NCI-H187 (cell line): ENCODE measurements around the gene POU6F1.
"Not testable (repeated sequence)": the region's sequence is repeated elsewhere in the genome, so short reads cannot be mapped to it uniquely, and the experiment has no call there.

ENCODE experiments used
- DNase-seq, 2 experiments: peaks; one replicate each; lab custom pipeline; 2025; lab: John Stamatoyannopoulos, UW

Gene POU6F1

DNA sequence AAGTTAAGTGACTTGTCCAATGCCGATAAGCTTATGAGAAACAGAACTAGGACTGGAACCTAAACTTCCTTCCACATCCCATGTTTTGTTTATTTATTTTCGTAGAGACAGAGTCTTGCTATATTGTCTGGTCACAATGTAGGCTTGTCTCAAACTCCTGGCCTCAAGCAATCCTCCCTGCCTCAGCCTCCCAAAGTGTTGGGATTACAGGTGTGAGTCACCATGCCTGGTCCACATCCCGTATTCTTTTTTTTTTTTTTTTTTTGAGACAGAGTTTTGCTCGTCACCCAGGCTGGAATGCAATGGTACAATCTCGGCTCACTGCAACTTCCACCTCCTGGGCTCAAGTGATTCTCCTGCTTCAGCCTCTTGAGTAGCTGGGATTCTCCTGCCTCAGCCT is 9.2 kb upstream of the POU6F1 start:
- not testable (repeated sequence) for DNase-seq

DNA sequence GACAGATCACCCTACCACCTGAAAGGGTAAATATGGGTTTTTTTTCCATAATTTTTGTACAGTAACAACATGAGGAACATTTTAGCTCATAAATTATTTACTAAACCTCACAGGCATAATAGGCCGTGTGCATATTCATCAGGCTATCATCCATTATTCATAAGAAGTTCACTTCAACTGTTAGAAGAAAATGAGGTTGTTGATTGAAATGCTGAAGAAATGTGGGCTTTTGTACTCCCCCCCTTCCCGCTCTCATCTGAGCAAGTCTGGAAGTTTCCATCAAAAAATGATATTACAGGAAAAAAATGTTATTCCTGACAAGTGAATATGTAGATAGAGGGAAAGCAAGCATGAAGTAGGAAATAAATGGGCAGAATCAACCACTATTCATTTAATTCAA is 7.9 kb upstream of the POU6F1 start:
- DNase-seq, result no peak

- DNase-seq, result no peak
These were observed 7.4 kb upstream of the POU6F1 start for GRCh38 chr12:51225234-51225633.

DNA sequence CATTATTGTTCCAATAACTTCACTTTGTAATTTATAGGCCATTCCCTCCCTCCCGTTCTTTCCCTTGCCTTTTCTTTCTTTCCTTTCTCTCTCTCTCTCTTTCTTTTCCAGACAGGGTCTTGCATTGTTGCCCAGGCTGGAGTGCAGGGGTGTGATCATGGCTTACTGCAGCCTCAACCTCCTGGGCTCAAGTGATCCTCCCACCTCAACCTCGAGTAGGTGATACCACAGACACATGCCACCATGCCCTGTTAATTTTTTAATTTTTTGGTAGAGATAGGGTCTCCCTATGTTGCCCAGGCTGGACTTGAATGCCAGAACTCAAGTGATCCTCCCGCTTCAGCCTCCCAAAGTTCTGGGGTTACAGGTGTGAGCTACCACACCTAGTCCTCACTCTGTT is 6.8 kb upstream of the POU6F1 start:
- DNase-seq, result no peak

- no peak for DNase-seq
These were observed 4.6 kb upstream of the POU6F1 start for GRCh38 chr12:51222461-51222860.

GRCh38 chr12:51219857-51220256 is 2.0 kb upstream of the POU6F1 start:
- not testable (repeated sequence) for DNase-seq

DNA sequence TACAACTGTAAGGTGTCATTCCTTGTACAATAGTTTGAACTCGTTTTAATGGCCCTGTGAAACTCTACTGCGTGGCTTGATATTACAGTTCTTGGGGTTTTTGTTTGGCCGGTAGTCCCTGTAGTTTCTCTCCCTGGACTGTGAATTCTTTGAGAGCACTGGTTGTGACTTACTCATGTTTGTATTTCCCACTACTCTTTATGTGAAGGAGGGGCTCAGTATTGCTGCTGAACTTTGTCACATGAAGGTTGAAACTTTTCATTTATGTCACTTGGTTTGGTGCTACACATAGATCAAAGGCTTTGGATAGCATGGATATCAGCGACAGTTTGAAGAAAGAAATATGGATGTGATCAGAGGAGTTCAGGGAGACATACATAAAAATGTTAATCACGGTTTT is 1.5 kb upstream of the POU6F1 start:
- no peak for DNase-seq

DNA sequence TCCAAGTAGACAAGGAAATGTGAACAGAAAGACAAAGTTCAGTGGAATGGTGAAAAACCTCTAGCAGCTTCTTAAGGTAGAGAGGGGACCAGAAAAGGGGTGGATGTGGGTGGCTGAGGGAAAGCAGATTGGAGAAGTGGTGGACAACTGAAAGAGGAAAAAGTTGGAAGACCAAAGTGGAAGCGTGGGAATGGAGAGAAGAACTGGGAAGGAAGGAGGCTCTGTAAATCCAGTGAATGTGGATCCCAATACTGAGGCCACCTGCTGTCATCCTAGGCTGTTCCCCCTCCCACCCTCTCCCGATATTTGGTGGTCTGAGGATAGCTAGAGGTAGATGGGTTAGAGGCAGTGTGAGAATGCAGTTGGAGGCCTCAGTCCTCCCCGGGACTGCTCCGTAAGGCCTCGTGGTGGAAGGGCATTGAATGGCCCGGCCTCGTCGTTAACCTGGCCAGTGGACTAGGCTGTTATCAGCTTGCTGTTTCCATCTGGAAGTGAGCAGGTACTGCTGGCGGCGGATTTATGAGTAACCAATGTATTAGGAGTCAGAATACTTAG is 822 bp upstream of the POU6F1 start:
- no peak for DNase-seq

DNA sequence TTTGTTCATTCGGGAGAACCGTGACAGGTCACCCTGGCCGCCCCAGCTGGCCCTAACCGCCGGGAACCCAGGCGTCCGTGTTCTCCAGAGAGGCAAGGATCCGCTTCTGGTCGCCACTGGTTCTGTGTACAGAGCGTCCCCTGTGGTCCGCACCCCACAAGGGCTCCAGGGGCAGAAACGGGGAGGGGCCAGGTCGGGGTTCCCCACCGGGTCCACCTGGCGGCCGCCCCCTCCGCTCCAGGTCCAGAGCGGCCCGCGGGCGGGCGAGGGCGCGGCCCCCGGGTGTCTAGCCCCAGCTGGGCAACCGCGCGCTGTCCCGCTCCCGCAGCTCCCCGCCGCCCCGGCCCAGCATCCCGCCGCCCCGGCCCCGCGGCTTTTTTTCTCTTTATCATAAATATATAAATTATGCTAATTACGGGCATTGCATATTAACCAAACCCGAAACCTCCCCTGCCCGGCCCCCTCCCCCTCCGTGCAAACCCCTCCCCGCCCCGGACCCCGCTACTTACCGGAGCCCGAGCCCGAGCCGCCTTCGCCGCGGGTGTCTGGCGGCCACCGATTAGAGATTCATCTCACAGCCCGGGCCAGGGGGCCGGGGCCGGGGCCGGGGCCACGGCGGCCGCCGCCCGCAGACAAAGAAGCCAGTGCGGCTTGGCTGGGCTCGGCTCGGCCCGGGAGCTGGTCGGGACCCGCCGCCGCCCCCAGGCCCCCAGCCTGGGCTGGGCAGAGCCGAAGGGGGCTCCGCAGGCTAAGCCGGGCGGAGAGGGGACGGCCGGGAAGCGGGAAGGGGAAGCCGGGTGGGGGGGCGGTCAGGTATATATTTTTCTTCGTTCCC is 512 bp downstream of the POU6F1 start:
- no peak for DNase-seq

DNA sequence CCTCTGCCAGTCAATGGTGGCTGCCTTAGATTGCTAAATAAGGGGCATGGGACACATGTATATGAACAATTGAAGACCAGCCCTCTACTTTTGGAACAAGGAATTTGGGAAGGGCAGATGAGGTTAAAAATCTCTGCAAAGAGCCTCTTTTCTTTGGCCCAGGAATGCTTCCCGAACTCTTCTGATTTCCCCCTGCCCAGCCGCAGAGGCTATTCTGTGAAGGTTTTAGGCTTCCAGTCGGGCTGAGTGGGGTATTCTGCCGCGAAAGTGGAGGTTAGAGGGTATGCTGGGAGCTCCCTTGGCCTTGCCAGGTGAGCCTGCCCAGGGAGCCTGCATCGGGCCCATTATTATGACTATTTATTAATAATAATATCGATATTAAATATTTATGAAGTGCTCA is 1.2 kb downstream of the POU6F1 start:
- DNase-seq, result no peak

GRCh38 chr12:51214895-51215294 is 3.0 kb downstream of the POU6F1 start:
- no peak for DNase-seq

- DNase-seq, result no peak
These were observed 7.0 kb downstream of the POU6F1 start for GRCh38 chr12:51210690-51211395.

DNA sequence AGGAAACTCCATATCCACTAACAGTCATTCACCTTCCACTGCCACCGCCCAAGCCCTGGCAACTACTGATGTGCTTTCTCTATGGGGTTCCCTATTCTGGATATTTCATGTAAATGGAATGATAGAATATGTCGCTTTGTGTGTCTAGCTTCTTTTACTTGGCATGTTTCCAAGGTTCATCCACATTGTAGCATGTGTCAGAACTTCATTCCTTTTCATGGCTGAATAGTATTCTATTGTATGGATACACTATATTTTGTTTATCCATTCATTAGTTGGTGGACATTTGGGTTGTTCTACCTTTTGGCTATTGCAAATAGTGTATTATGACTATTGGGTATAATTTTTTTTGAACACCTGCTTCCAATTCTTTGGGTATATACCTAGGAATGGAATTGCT is 8.6 kb downstream of the POU6F1 start:
- DNase-seq, result no peak

DNA sequence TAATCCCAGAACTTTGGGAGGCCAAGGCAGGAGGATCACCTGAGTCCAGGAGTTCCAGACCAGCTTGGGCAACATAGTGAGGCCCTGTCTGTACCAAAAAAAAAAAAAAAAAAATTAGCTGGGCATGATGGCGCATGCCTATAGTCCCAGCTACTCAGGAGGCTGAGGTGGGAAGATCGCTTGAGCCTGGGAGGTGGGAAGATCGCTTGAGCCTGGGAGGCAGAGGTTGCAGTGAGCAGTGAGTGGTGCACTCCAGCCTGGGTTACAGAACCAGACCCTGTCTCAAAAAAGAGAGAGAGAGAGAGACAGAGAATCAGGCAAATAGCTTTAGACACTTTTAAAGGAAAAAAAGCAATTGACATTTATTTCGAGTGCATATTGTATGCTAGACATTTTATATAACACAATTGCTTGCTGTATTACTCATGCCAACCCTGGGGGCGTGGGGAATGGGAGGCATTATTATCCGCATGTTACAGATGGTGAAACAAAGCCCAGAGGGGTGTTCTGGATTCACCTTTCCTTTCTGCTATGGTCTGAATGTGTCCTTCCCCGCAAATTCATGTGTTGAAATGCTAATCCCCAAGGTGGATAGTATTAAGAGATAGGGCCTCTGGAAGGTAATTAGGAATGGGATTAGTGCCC is 9.7 kb downstream of the POU6F1 start:
- DNase-seq, result no peak

GRCh38 chr12:51205350-51205749 is 12.5 kb downstream of the POU6F1 start:
- DNase-seq, result no peak

DNA sequence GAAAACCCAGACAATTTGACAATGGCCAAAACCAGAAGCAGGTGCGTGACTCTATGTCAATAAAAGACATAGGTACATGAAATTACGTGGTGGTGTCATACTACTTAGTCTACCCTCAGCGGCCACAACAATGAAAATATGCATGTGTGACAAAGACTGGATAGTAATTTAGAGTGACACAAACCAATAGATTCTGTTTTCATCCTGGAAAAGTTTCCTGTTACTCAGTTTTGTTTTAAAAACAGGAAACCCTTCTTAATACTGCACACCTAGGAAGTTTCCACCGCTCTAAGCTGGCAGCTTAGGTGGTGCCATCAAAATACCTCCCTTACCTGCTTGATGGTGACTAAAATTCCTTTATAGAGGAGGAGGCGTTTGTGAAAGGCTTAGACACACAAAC is 15.1 kb downstream of the POU6F1 start:
- no peak for DNase-seq

DNA sequence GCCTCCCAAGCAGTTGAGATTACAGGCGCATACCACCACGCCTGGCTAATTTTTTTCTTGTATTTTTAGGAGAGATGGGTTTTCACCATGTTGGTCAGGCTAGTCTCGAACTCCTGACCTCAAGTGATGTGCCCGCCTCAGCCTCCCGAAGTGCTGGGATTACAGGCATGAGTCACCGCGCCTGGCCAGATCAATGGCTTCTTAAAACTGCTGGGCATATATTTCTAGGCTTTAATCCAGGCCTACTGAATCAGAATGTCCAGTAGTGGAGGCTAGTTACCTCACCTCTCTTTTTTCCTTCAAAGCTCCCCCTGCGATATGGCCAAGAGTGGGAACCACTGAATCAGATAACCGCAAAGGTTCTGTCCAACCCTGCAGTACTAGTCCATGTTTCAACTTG is 17.1 kb downstream of the POU6F1 start:
- DNase-seq, result no peak

DNA sequence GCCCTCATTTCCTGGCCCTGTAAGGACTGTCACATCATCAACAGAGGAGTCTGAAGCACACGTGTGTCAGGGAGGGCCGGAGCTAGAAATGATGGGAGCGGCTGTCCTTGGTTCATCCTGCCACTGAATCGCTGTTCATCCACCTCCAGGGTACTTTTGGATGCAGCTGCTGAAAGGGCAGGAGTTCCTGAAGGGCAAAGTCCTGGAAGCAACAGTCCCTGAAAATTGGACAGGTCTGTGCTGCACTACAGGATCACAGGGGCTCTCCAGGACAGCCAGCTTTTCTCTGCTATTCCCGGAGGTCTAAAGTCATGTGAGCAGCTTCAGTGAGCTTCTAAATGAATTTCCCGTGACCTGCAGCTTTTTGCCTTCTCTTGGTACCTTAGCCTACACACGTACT is 17.7 kb downstream of the POU6F1 start:
- DNase-seq, result no peak

- DNase-seq, result no peak
These were observed 18.4 kb downstream of the POU6F1 start for GRCh38 chr12:51199366-51199945.

- DNase-seq, result no peak
These were observed 19.1 kb downstream of the POU6F1 start for GRCh38 chr12:51198568-51199365.

- no peak for DNase-seq
These were observed 19.9 kb downstream of the POU6F1 start for GRCh38 chr12:51197736-51198567.
